ENCODE results near the gene TADA1.
A peak's percentile ranks its signal among the peaks of the same experiment; 100 is the strongest.

TADA1 gene

GRCh38 chr1:166915042-166915441 is 39.0 kb upstream of the TADA1 start:
- no peak overlapping the region for H3K4me3 ChIP-seq (ENCODE audit: low read length)
- TF ChIP-seq CTCF (IDR thresholded peaks at IDR 0.05; ENCODE audit: insufficient read depth, low read depth, low read length, missing control alignments): no peak
- no peak for DNase-seq (ENCODE audit: low read depth)

GRCh38 chr1:166914111-166914510 is 38.0 kb upstream of the TADA1 start:
- no peak overlapping the region for H3K4me3 ChIP-seq (ENCODE audit: low read length)
- DNase-seq (ENCODE audit: low read depth): no peak
- no peak for TF ChIP-seq CTCF (IDR thresholded peaks at IDR 0.05; ENCODE audit: insufficient read depth, low read depth, low read length, missing control alignments)

GRCh38 chr1:166911624-166912023 is 35.6 kb upstream of the TADA1 start:
- no peak overlapping the region for H3K4me3 ChIP-seq (ENCODE audit: low read length)
- TF ChIP-seq CTCF (IDR thresholded peaks at IDR 0.05; ENCODE audit: insufficient read depth, low read depth, low read length, missing control alignments): no peak
- DNase-seq (ENCODE audit: low read depth): no peak

- peak; percentile 98 for DNase-seq (ENCODE audit: low read depth)
- H3K4me3 ChIP-seq (ENCODE audit: low read length): no peak overlapping the region
- peak; percentile 86 for TF ChIP-seq CTCF (IDR thresholded peaks at IDR 0.05; ENCODE audit: insufficient read depth, low read depth, low read length, missing control alignments)
Measured at GRCh38 chr1:166910396-166910994, 34.4 kb upstream of the TADA1 start.

GRCh38 chr1:166908942-166909341 is 32.9 kb upstream of the TADA1 start:
- TF ChIP-seq CTCF (IDR thresholded peaks at IDR 0.05; ENCODE audit: insufficient read depth, low read depth, low read length, missing control alignments): no peak
- H3K4me3 ChIP-seq (ENCODE audit: low read length): no peak overlapping the region
- DNase-seq (ENCODE audit: low read depth): peak; percentile 70

GRCh38 chr1:166907763-166908162 is 31.7 kb upstream of the TADA1 start:
- no peak overlapping the region for H3K4me3 ChIP-seq (ENCODE audit: low read length)
- no peak for TF ChIP-seq CTCF (IDR thresholded peaks at IDR 0.05; ENCODE audit: insufficient read depth, low read depth, low read length, missing control alignments)
- DNase-seq (ENCODE audit: low read depth): no peak

GRCh38 chr1:166907051-166907450 is 31.0 kb upstream of the TADA1 start:
- H3K4me3 ChIP-seq (ENCODE audit: low read length): no peak overlapping the region
- no peak for TF ChIP-seq CTCF (IDR thresholded peaks at IDR 0.05; ENCODE audit: insufficient read depth, low read depth, low read length, missing control alignments)
- DNase-seq (ENCODE audit: low read depth): no peak
